Measurements from ENCODE around the gene OMP.
A peak's percentile ranks its signal among the peaks of the same experiment; 100 is the strongest.

Gene OMP

DNA sequence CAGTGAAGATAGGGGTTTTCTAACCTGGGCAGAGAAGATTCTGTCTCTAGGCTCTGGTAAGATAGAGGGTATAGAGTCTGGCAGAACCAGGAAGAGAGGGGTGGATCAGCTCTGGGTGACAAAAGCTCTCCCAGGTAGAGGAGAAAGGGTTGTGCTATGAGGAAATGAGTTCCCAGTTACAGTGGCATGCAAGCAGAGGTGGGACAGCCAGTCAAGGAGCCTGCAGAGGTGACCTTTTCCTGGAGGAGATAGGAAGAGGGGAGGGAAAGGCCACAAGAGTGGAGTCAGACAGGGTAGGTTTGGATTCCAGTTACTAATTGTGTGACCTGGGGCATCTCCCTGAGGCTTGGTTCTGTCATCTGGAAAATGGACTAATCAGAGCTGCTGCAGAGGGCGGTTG, 39.2 kb upstream of the OMP start:
- H3K4me3 ChIP-seq (ENCODE audit: low read depth, low read length), result no peak overlapping the region
- no peak for DNase-seq (ENCODE audit: low read depth)
- no peak for TF ChIP-seq POLR2A (IDR thresholded peaks at IDR 0.05; ENCODE audit: extremely low read depth, insufficient read length)
- TF ChIP-seq, protein P1, sequence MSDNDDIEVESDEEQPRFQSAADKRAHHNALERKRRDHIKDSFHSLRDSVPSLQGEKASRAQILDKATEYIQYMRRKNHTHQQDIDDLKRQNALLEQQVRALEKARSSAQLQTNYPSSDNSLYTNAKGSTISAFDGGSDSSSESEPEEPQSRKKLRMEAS (IDR thresholded peaks at IDR 0.05; ENCODE audit: low read depth, low read length), result no peak

DNA sequence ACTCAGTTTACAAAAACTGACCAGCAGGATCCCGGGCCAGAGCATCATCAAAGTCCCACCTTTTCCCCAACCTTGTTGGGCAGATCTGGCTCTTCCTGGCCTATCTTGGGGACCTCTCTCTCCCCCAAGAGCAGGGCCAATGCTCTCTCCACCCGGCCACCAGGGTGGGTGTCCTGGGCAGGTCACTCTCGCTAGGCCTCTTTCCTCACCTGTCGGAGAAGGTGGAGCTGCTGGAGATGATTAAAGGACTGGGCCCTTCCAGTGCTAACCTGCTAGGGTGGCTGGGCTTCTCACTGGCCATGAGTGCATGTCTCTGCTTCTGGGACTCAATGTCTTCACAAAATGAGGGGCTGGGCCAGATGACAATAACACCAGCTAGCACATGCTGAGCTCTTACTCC, 38.8 kb upstream of the OMP start:
- H3K4me3 ChIP-seq (ENCODE audit: low read depth, low read length), result no peak overlapping the region

DNA sequence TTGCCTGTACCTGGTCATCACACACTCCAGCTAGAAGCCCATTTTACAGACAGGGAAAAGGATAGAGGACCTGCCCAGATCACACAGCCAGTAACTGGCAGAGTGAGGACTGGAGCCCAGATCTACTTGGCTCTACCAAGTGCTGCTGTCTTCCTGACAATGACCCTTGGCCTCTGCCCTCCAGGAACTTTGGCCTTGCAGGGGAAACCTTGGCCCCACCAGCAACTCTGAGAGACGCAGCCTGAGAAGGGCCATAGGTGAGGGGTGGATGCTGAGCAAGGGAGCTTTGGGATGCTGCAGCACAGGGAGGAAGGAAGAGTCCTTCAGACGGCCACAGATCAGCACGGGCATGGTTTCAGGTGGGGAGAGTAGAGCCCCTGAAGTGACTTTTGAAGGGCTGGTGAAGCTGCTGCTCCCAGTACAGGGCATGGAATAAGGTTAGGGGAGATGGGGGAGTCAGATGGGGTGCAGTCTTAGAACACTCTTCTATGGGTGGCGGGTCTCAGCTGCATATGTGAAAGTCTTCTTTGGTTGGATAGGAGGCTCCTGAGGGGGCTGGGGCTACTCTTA, 37.9 kb upstream of the OMP start:
- no peak for TF ChIP-seq POLR2A (IDR thresholded peaks at IDR 0.05; ENCODE audit: extremely low read depth, insufficient read length)
- TF ChIP-seq MYC (IDR thresholded peaks at IDR 0.05; ENCODE audit: low read depth, low read length), result no peak
- TF ChIP-seq, protein P1 (IDR thresholded peaks at IDR 0.05; ENCODE audit: low read depth, low read length), result no peak
- TF ChIP-seq, protein P2, sequence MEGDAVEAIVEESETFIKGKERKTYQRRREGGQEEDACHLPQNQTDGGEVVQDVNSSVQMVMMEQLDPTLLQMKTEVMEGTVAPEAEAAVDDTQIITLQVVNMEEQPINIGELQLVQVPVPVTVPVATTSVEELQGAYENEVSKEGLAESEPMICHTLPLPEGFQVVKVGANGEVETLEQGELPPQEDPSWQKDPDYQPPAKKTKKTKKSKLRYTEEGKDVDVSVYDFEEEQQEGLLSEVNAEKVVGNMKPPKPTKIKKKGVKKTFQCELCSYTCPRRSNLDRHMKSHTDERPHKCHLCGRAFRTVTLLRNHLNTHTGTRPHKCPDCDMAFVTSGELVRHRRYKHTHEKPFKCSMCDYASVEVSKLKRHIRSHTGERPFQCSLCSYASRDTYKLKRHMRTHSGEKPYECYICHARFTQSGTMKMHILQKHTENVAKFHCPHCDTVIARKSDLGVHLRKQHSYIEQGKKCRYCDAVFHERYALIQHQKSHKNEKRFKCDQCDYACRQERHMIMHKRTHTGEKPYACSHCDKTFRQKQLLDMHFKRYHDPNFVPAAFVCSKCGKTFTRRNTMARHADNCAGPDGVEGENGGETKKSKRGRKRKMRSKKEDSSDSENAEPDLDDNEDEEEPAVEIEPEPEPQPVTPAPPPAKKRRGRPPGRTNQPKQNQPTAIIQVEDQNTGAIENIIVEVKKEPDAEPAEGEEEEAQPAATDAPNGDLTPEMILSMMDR (IDR thresholded peaks at IDR 0.05; ENCODE audit: low read depth, low read length), result no peak
- no peak for DNase-seq (ENCODE audit: low read depth)
- H3K4me3 ChIP-seq (ENCODE audit: low read depth, low read length), result no peak overlapping the region

More for the DNA sequence above, 38.8 kb upstream of the OMP start:
- TF ChIP-seq, protein P1 (IDR thresholded peaks at IDR 0.05; ENCODE audit: low read depth, low read length), result no peak
- TF ChIP-seq POLR2A (IDR thresholded peaks at IDR 0.05; ENCODE audit: extremely low read depth, insufficient read length), result no peak
- no peak for TF ChIP-seq MYC (IDR thresholded peaks at IDR 0.05; ENCODE audit: low read depth, low read length)
- TF ChIP-seq, protein P2 (IDR thresholded peaks at IDR 0.05; ENCODE audit: low read depth, low read length), result no peak
- DNase-seq (ENCODE audit: low read depth), result no peak

DNA sequence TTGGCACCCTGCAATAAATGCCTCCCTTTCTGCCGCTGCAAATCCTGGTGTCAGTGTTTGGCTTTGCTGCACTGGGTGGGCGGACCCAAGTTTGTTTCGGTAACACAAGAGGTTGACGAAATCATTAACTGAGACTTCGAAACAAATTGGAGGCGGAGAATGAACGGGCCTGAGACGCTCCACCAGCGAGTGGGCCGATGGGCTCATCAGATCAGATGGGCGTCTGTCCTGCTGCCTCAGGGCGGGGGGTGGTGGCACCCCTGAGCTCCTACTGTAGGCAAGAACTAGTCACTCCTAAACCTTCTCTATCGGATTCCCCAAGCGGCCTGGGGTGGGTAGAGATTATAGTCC, 36.8 kb upstream of the OMP start:
- peak overlapping the region; percentile 40 for H3K4me3 ChIP-seq (ENCODE audit: low read depth, low read length)
- peak; percentile 44 for DNase-seq (ENCODE audit: low read depth)
- no peak for TF ChIP-seq POLR2A (IDR thresholded peaks at IDR 0.05; ENCODE audit: extremely low read depth, insufficient read length)
- TF ChIP-seq, protein P2 (IDR thresholded peaks at IDR 0.05; ENCODE audit: low read depth, low read length), result no peak
- TF ChIP-seq, protein P1 (IDR thresholded peaks at IDR 0.05; ENCODE audit: low read depth, low read length), result no peak
- no peak for TF ChIP-seq MYC (IDR thresholded peaks at IDR 0.05; ENCODE audit: low read depth, low read length)

DNA sequence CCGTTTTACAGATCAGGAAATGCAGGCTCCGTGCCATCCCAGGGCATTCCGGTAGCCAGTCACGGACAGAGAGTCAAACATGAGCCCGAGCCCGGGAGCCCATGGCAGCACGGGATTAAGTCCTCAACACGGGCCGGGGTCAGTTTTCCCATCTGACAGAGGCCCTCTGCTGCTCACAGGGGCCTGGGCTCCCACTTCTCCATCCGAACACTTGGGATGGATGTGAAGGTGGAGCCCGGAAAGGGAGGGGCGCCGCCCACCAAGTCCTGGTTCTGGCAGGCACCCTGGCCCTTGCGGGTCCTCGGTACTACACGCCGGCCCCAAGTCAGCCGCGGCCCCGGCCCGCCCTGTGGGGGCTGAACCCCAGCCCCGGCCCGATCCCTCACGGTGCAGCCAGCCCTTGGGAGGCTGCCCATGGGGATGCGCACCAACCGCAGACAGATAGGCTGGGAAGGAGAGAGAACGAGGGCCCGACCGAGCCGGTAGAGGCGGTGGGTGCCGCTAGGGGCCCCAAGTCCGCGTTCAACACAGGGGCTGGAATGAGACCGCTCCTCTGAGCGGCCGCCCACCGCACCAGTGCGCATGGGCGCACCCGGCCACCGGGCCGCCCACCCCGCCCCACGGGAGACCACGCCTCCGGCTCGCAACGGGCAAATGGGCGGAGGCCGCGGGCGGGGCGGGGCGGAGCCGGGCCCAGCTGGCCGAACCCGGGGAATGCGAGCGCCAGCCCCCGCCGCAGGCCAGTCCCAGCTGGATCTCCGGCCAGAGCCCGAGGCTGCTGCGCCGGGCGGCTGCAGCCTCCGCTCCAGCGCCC, 36.2 kb upstream of the OMP start, which contains the start of gene CAPN5:
CAPN5 (plus strand) TSS at position 743 of the 814 bp plus-strand sequence. CDS start 17,916 bp downstream, outside the sequence.
- TF ChIP-seq MYC (IDR thresholded peaks at IDR 0.05; ENCODE audit: low read depth, low read length) (no peak), POLR2A (IDR thresholded peaks at IDR 0.05; ENCODE audit: extremely low read depth, insufficient read length) (peak; percentile 55)
- TF ChIP-seq, protein P2 (IDR thresholded peaks at IDR 0.05; ENCODE audit: low read depth, low read length), result peak; percentile 36
- peak; percentile 93 for DNase-seq (ENCODE audit: low read depth)
- peak within 1 kb of the TSS; percentile 40 for H3K4me3 ChIP-seq (ENCODE audit: low read depth, low read length)

DNA sequence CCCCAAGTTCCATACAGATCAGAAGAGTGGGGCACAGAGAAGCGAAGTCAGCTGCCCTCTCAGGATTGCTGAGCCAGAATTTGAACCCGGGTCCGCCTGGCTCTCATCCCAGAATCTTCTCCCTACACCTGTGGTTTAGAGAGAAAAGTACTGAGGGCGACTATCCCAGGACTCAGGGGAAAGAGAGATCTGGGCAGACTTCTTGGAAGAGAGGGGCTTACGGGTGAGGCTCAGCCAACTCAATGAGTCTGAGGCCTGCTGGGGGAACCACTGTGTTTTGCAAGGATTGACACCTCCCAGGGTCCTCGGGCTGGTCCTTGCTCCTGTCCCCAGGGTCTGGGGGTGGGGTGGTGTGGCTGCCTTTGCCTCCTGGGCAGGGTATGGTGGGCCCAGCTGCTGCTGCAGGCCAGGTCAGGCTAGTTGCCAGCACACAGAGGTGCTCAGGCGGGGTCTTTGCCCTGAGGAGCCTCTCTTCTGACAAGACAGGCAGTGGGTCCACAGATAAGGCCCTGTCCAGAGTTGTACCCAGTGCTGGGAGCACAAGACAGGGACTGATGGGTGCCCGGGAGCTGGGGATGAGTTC, 34.7 kb upstream of the OMP start:
- H3K4me3 ChIP-seq (ENCODE audit: low read depth, low read length), result no peak overlapping the region
- DNase-seq (ENCODE audit: low read depth), result no peak
- TF ChIP-seq POLR2A (IDR thresholded peaks at IDR 0.05; ENCODE audit: extremely low read depth, insufficient read length), result no peak
- TF ChIP-seq, protein P2 (IDR thresholded peaks at IDR 0.05; ENCODE audit: low read depth, low read length), result no peak
- TF ChIP-seq MYC (IDR thresholded peaks at IDR 0.05; ENCODE audit: low read depth, low read length), result no peak
- TF ChIP-seq, protein P1 (IDR thresholded peaks at IDR 0.05; ENCODE audit: low read depth, low read length), result no peak
